Nephron (organoid): ENCODE results near the gene RUFY4.

ENCODE experiments used
- H3K27ac Mint-ChIP-seq, 3 experiments: 2 replicates each; pipeline ENCODE4 v1.8.0; 2020; ENCODE audit warnings: mixed read lengths in 3 of 3, mild to moderate bottlenecking in 2 of 3, moderate library complexity in 1 of 3
- H3K27me3 Mint-ChIP-seq: 2 replicates; pipeline ENCODE4 v1.8.0; 2021; ENCODE audit warnings: low read depth, mild to moderate bottlenecking, moderate library complexity, mixed read lengths
- H3K36me3 Mint-ChIP-seq: 2 replicates; pipeline ENCODE4 v1.8.0; 2020; ENCODE audit warnings: low read depth, mixed read lengths
- H3K4me1 Mint-ChIP-seq: 2 replicates; pipeline ENCODE4 v1.8.0; 2020; ENCODE audit warnings: mixed read lengths
- H3K4me3 Mint-ChIP-seq, 3 experiments: 2 replicates each; pipeline ENCODE4 v1.8.0; 2020; ENCODE audit warnings: mild to moderate bottlenecking in 3 of 3, mixed read lengths in 3 of 3, moderate library complexity in 2 of 3
- H3K9me3 Mint-ChIP-seq: 2 replicates; pipeline ENCODE4 v1.8.0; 2020; ENCODE audit warnings: mixed read lengths
- CTCF ChIP-seq, 3 experiments: fragments of 200-600 bp; sonication (generic); IDR thresholded peaks; one replicate each; pipeline ENCODE4 v1.5.0; 2021; ENCODE audit warnings: antibody characterized with exemption in 3 of 3; ENCODE audit not compliant: unreplicated experiment in 3 of 3

The RUFY4 gene

DNA sequence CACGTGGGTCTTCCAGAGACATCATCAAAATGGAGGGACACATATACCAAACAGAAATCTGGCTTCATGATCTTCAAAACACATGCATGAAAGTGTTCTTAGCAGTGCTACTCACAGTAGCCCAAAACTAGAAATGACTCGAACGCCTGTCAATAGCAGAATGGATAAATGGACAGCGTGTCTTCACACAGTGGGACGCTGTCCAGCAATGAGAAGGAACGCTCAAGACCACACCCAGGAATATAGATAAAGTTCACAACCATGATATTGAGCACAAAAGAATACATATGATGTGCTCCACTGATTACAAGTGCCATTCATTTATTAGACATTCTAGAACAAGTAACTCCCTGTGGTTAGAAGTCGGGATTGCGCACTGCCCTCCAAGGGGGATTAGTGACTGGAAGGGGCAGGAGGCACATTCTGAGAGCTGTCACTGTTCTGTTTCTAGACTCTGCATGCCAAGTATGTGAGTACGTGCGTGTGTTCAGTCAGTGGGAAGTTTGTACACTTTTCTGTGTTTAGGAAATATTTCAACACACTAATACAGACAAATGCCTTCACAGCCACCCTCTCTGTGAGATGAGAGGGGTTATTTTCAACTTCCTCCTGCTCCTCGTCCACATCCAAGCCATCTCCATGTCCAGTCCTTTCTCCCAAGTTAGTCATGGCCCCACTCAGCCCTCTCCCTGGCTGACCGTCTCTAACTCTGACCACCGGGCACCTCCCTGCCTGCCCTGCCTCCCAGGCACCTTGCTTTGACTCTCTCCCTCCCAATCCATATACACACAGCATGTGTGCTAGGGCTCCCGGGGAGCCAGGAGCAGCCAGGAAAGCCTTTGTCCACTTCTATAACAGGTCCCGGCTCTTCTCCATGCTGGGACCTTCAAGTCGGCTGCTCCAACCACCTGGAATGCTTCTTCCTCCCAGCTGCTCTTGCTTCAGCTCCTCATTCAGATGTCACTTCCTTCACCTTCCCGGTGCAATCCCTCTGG, 39.4 kb upstream of the RUFY4 start:
- Mint-ChIP-seq H3K27me3 (peaks cover 30% of the 10 kb centered on the region), H3K9me3 (no peaks in the 10 kb centered on the region), H3K4me3 (no peak overlapping the region), H3K4me1 (peaks cover 7% of the 10 kb centered on the region), H3K36me3 (no peaks in the 10 kb centered on the region), H3K27ac (no peak overlapping the region)
- no peak for TF ChIP-seq CTCF (IDR thresholded peaks at IDR 0.05; ENCODE audit: unreplicated experiment in 3 of 3)

- H3K4me3 Mint-ChIP-seq, result no peak overlapping the region
- H3K9me3 Mint-ChIP-seq, result no peaks in the 10 kb centered on the region
- peaks cover 33% of the 10 kb centered on the region for H3K27me3 Mint-ChIP-seq
- H3K4me1 Mint-ChIP-seq, result peaks cover 6% of the 10 kb centered on the region
- TF ChIP-seq CTCF (IDR thresholded peaks at IDR 0.05; ENCODE audit: unreplicated experiment in 3 of 3), result no peak
- H3K36me3 Mint-ChIP-seq, result no peaks in the 10 kb centered on the region
- no peak overlapping the region for H3K27ac Mint-ChIP-seq
Observed at GRCh38 chr2:218030409-218031195, 38.5 kb upstream of the RUFY4 start.

GRCh38 chr2:218031261-218031660, 37.8 kb upstream of the RUFY4 start:
- TF ChIP-seq CTCF (IDR thresholded peaks at IDR 0.05; ENCODE audit: unreplicated experiment in 3 of 3), result no peak
- no peaks in the 10 kb centered on the region for H3K36me3 Mint-ChIP-seq
- no peak overlapping the region for H3K27ac Mint-ChIP-seq
- no peaks in the 10 kb centered on the region for H3K9me3 Mint-ChIP-seq
- H3K4me1 Mint-ChIP-seq, result no peaks in the 10 kb centered on the region
- no peak overlapping the region for H3K4me3 Mint-ChIP-seq
- peaks cover 36% of the 10 kb centered on the region for H3K27me3 Mint-ChIP-seq

GRCh38 chr2:218031771-218032257, 37.2 kb upstream of the RUFY4 start:
- Mint-ChIP-seq H3K27ac (no peak overlapping the region), H3K4me1 (no peaks in the 10 kb centered on the region), H3K27me3 (peaks cover 41% of the 10 kb centered on the region), H3K9me3 (no peaks in the 10 kb centered on the region), H3K4me3 (no peak overlapping the region), H3K36me3 (no peaks in the 10 kb centered on the region)
- TF ChIP-seq CTCF (IDR thresholded peaks at IDR 0.05; ENCODE audit: unreplicated experiment in 3 of 3), result no peak

DNA sequence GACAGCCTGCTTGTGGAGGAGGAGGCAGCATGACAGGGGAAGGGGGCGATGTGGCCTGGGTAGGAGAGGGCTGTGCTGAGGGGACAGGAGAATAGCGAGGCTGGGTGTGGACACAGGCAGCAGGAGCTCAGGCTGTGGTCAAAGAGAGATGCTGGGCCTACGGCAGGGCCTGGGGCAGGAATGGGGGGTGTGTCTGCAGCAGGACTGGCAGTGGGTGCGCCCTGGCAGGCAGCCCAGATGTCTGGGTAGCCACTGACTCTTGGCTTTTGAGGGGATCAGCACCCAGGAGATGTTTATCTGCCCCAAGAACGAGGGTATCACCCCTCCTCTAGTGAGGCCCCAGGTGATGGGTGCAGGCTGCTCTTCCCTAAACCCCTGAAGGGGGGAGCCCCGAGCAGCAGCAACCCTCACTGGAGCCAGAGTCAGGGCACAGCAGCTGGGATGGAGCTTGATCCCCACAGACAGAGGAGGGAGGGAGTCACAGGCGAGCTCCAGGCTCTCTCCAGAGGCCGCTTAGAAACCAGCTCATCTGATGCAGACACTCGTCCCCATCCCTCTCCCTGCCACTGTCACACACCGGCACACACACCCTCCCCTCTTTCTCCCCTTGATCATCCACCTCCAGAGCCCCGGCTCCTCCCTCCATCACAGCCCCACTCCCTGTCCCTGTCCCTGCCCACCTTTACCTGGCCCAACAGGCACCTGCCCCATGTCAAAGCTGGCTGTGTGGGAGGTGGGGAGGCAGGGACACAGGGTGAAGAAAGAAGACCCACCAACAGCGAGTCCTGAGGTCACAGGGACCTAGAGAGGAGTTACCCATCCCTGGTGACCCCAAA, 36.5 kb upstream of the RUFY4 start:
- Mint-ChIP-seq H3K4me3 (no peak overlapping the region), H3K27me3 (peaks cover 49% of the 10 kb centered on the region), H3K27ac (no peak overlapping the region), H3K4me1 (no peaks in the 10 kb centered on the region), H3K36me3 (no peaks in the 10 kb centered on the region), H3K9me3 (no peaks in the 10 kb centered on the region)
- no peak for TF ChIP-seq CTCF (IDR thresholded peaks at IDR 0.05; ENCODE audit: unreplicated experiment in 3 of 3)
